ENCODE results near the gene FAM181A.

- TF ChIP-seq CTCF (IDR thresholded peaks at IDR 0.05; ENCODE audit: low read length) (no peak), EZH2 (IDR thresholded peaks at IDR 0.05; ENCODE audit: borderline replicate concordance, low read length) (no peak)
These were observed 35.8 kb downstream of the FAM181A start for GRCh38 chr14:93962701-93963601.

All from OCI-LY1 (cell line).